LNCaP clone FGC (cell line): ENCODE data around the gene CLMP.
A peak's percentile ranks its signal among the peaks of the same experiment; 100 is the strongest.
"Not testable (repeated sequence)": the region's sequence is repeated elsewhere in the genome, so short reads cannot be mapped to it uniquely, and the experiment has no call there.

Experiments used
- DNase-seq: peaks from one replicate; pipeline ENCODE4 v3.0.0-alpha.2; 2011; ENCODE audit warnings: low read depth
- H3K4me3 ChIP-seq: 2 replicates; pipeline ENCODE4 v1.5.1; 2011; ENCODE audit warnings: mild to moderate bottlenecking, low read depth, low read length, control low read depth
- TF ChIP-seq, protein P1 (sequence below): IDR thresholded peaks from 2 replicates; pipeline ENCODE4 v1.5.1; 2012; ENCODE audit warnings: mild to moderate bottlenecking; ENCODE audit not compliant: control insufficient read depth, insufficient read depth; ENCODE audit errors: extremely low read depth

The CLMP gene

GRCh38 chr11:123103326-123103980 is 91.6 kb downstream of the CLMP start:
- no peak for DNase-seq
- H3K4me3 ChIP-seq, result no peak overlapping the region
- TF ChIP-seq, protein P1, sequence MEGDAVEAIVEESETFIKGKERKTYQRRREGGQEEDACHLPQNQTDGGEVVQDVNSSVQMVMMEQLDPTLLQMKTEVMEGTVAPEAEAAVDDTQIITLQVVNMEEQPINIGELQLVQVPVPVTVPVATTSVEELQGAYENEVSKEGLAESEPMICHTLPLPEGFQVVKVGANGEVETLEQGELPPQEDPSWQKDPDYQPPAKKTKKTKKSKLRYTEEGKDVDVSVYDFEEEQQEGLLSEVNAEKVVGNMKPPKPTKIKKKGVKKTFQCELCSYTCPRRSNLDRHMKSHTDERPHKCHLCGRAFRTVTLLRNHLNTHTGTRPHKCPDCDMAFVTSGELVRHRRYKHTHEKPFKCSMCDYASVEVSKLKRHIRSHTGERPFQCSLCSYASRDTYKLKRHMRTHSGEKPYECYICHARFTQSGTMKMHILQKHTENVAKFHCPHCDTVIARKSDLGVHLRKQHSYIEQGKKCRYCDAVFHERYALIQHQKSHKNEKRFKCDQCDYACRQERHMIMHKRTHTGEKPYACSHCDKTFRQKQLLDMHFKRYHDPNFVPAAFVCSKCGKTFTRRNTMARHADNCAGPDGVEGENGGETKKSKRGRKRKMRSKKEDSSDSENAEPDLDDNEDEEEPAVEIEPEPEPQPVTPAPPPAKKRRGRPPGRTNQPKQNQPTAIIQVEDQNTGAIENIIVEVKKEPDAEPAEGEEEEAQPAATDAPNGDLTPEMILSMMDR, result peak; percentile 72

DNA sequence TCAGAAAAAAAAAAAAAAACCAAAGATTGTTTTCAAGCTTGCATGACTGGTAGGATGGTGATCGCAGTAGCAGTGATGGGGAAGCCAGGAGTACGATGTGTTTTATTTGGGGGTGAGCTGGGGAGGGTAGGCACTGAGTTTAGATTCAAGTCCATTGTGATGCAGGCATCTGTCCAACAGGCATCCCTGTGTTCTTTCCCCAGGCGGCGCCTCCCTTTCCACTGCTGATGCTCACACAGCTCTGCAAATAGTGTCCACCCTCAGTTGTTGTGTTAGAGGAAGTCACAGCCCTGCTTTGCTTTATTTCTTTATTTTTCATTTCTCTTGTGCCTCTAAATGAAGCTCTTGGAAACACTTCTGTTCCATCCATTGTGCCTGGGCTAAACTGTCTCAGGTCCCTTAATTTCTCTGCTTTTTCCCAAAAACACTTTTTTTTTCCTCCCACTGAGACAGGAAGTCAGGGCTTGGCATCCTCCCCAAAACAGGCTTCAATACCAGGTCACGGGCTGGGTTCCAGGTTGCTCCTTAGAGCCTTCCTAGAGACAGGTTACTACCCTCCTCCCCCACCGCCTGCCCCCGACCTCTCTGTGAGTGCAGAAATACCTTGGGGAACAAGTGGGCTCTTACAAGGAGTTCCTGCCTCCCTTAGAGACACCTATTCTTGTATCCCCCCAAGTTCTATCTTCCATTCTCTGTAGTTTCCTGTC is 94.5 kb downstream of the CLMP start:
- TF ChIP-seq, protein P1, result no peak
- H3K4me3 ChIP-seq, result no peak overlapping the region
- no peak for DNase-seq

- H3K4me3 ChIP-seq, result no peak overlapping the region
- no peak for DNase-seq
- TF ChIP-seq, protein P1, result no peak
Measured at GRCh38 chr11:123098990-123099389, 96.1 kb downstream of the CLMP start.

DNA sequence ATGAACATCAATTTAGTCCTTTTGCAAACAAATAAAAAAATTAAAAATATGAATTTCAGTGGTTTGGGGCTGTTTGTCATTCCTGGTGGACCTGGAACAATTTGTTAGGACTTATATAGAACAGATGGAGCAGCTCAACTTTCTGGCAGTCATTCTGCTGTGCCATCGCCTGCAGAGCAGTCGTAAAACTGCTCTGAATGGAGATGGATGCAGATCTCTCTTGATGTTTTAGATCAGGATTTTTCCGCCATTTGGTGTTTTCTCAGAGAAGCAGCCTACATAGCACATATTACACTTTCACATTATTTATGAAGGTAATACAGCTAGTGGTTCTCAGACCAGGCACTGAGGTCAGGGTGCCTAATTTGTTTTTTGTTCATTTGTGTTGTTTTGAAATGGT is 101.3 kb downstream of the CLMP start:
- no peak overlapping the region for H3K4me3 ChIP-seq
- DNase-seq, result no peak
- TF ChIP-seq, protein P1, result no peak

- no peak for DNase-seq
- no peak overlapping the region for H3K4me3 ChIP-seq
- TF ChIP-seq, protein P1, result no peak
Measured at GRCh38 chr11:123091506-123091905, 103.5 kb downstream of the CLMP start.

DNA sequence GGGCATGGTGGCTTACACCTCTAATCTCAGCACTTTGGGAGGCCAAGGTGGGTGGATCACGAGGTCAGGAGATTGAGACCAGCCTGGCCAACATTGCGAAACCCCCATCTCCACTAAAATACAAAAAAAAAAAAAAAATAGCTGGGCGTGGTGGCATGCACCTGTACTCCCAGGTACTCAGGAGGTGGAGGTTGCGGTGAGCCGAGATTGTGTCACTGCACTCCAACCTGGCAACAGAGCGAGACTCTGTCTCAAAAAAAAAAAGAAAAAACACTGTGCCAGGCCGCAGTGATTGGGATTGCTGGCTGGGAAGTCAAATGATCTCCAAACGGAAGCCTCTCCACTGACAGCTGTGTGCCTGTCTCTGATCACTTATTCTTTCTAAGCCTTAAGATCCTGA is 104.9 kb downstream of the CLMP start:
- H3K4me3 ChIP-seq, DNase-seq: not testable (repeated sequence)

DNA sequence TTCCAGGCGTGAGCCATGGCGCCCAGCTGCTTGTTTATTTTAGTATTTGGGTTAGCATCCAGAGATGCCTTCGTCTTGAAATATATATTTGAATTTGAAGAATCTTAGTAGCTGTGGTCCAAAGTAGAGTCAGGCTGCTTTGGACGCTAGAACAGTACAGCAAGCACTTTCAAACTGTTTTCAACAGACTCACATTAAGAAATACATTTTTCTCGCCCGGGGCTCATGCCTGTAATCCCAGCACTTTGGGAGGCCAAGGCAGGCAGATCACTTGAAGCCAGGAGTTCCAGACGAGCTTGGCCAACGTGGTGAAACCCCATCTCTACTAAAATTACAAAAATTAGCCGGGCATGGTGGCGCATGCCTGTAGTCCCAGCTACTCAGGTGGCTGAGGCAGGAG is 106.2 kb downstream of the CLMP start:
- not testable (repeated sequence) for H3K4me3 ChIP-seq, DNase-seq

DNA sequence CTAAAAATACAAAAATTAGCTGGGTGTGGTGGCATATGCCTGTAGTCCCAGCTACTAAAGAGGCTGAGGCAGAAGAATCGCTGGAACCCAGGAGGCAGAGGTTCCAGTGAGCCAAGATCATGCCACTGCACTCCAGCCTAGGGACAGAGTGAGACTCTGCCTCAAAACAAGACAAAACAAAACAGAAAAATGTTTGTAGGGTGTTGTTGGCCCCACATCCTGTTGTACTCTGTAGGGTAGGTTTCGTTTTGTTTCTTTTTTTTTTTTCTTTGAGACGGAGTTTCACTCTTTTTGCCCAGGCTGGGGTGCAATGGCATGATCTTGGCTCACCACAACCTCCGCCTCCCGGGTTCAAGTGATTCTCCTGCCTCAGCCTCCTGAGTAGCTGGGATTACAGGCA is 107.4 kb downstream of the CLMP start:
- not testable (repeated sequence) for DNase-seq, H3K4me3 ChIP-seq
